HCT116 (cell line): ENCODE data around the gene CHL1. TPM values are rescaled to one million over a fixed set of nuclear protein-coding genes. Genes with fewer than 3 reads are reported as not detected.

Source experiments
- ATAC-seq: fragments of 200-7000 bp; cut with Tn5 transposase; 2 replicates; pipeline ENCODE4 v1.9.1; 2020; ENCODE audit warnings: mild to moderate bottlenecking, moderate library complexity
- BruUV-seq: library from RNA; stranded (reverse); fragments of 400-500 nt; replicated peaks from 2 replicates; lab custom pipeline; 2021; lab: Mats Ljungman, UMichigan
- CTCF ChIA-PET: fragments of 300-600 bp; sonication (Branson Sonifier 250); formaldehyde crosslinking; loops from one replicate; lab custom pipeline; 2021; ENCODE audit warnings: antibody characterized with exemption; lab: Charles Lee
- POLR2A ChIA-PET: fragments of 300-600, 350-600 bp; sonication (Branson Sonifier 250); formaldehyde crosslinking; loops from one replicate; lab custom pipeline; 2021; ENCODE audit warnings: antibody characterized with exemption; lab: Charles Lee
- RAD21 ChIA-PET, 2 experiments: fragments of 300-600 bp; sonication (Branson Sonifier 250); formaldehyde crosslinking; loops; one replicate each; lab custom pipeline; 2023; ENCODE audit warnings: low total read pairs in 2 of 2; ENCODE audit not compliant: uncharacterized antibody in 2 of 2, unreplicated experiment in 2 of 2, low non-redundant PET in 1 of 2; lab: Charles Lee
- DNase-seq: peaks from one replicate; pipeline ENCODE4 v3.0.0-alpha.2; 2010; ENCODE audit warnings: low read depth, low spot score
- H2AFZ ChIP-seq: fragments of 200-600 bp; shearing (Covaris generic), sonication (generic); 2 replicates; pipeline ENCODE4 v1.6.1; 2017; ENCODE audit warnings: low read depth, mixed run types, mixed read lengths, antibody characterized with exemption, low read length; ENCODE audit not compliant: poor library complexity, severe bottlenecking
- H3K27ac ChIP-seq: 2 replicates; pipeline ENCODE4 v1.5.1; 2012; ENCODE audit warnings: low read depth, low read length
- H3K27me3 ChIP-seq: fragments of 200-600 bp; sonication (generic); 2 replicates; pipeline ENCODE4 v1.6.1; 2016; ENCODE audit warnings: mixed run types, low read length, mixed read lengths; ENCODE audit not compliant: insufficient read depth
- H3K36me3 ChIP-seq, 2 experiments: fragments of 200-500 bp in 1 of 2; fragments of 200-600 bp in 1 of 2; sonication (Bioruptor generic) in 1 of 2; sonication (generic) in 1 of 2; 2 replicates each; pipeline versions ENCODE4 v1.5.1 to v1.6.1; 2014 to 2016; ENCODE audit warnings: low read length in 2 of 2, inconsistent platforms in 1 of 2, mixed read lengths in 1 of 2, mixed run types in 1 of 2; ENCODE audit not compliant: insufficient read depth in 2 of 2, control insufficient read depth in 1 of 2
- H3K4me1 ChIP-seq, 2 experiments: fragments of 200-600 bp in 1 of 2; sonication (generic) in 1 of 2; 2 replicates each; pipeline versions ENCODE4 v1.5.1 to v1.6.1; 2012 to 2017; ENCODE audit warnings: low read length in 2 of 2, inconsistent platforms in 1 of 2, mild to moderate bottlenecking in 1 of 2, mixed read lengths in 1 of 2, mixed run types in 1 of 2, moderate library complexity in 1 of 2; ENCODE audit not compliant: insufficient read depth in 2 of 2, control insufficient read depth in 1 of 2
- H3K4me2 ChIP-seq: fragments of 200-600 bp; sonication (generic); 2 replicates; pipeline ENCODE4 v1.6.1; 2017; ENCODE audit warnings: mixed run types, low read length, mixed read lengths
- H3K4me3 ChIP-seq, 2 experiments: fragments of 200-600 bp in 1 of 2; sonication (generic) in 1 of 2; replicated peaks in 1 of 2; 2 replicates each; pipeline ENCODE4 v1.5.1; 2011 to 2016; ENCODE audit warnings: low read length in 2 of 2, control low read depth in 1 of 2, low read depth in 1 of 2, mild to moderate bottlenecking in 1 of 2, mixed read lengths in 1 of 2, mixed run types in 1 of 2
- H3K79me2 ChIP-seq: fragments of 200-600 bp; sonication (generic); 2 replicates; pipeline ENCODE4 v1.6.1; 2017; ENCODE audit warnings: mild to moderate bottlenecking, mixed run types, low read length, moderate library complexity, mixed read lengths; ENCODE audit not compliant: insufficient read depth
- H3K9ac ChIP-seq: fragments of 200-600 bp; sonication (generic); 2 replicates; pipeline ENCODE4 v1.6.1; 2016; ENCODE audit warnings: low read length, mixed read lengths
- H3K9me2 ChIP-seq: fragments of 200-600 bp; sonication (generic), shearing (Covaris generic); 2 replicates; pipeline ENCODE4 v1.6.1; 2017; ENCODE audit warnings: mixed run types, mild to moderate bottlenecking, moderate library complexity; ENCODE audit not compliant: insufficient read depth
- H3K9me3 ChIP-seq, 2 experiments: fragments of 200-500 bp in 1 of 2; fragments of 200-600 bp in 1 of 2; sonication (Bioruptor generic) in 1 of 2; sonication (generic) in 1 of 2; 2 replicates each; pipeline ENCODE4 v1.6.1; 2014 to 2017; ENCODE audit warnings: low read length in 2 of 2, mixed read lengths in 2 of 2, inconsistent platforms in 1 of 2, low read depth in 1 of 2, mild to moderate bottlenecking in 1 of 2, mixed run types in 1 of 2, moderate library complexity in 1 of 2; ENCODE audit not compliant: control insufficient read depth in 1 of 2, insufficient read depth in 1 of 2
- H4K20me1 ChIP-seq: fragments of 200-600 bp; sonication (generic), shearing (Covaris generic); 2 replicates; pipeline ENCODE4 v1.6.1; 2017; ENCODE audit warnings: mixed run types, mild to moderate bottlenecking, moderate library complexity; ENCODE audit not compliant: insufficient read depth
- CEBPB ChIP-seq: IDR thresholded peaks from 2 replicates; pipeline ENCODE4 v1.6.1; 2012; ENCODE audit warnings: low read depth
- EGR1 ChIP-seq: IDR thresholded peaks from 2 replicates; pipeline ENCODE4 v1.6.1; 2012; ENCODE audit warnings: low read depth
- EZH2 ChIP-seq: fragments of 200-600 bp; sonication (generic); IDR thresholded peaks from 2 replicates; pipeline ENCODE4 v1.6.1; 2017; ENCODE audit warnings: antibody characterized with exemption, mixed run types
- EZH2phosphoT487 ChIP-seq: fragments of 200-600 bp; IDR thresholded peaks from 2 replicates; pipeline ENCODE4 v1.6.1; 2018; ENCODE audit warnings: antibody characterized with exemption, borderline replicate concordance
- MAX ChIP-seq: IDR thresholded peaks from 2 replicates; pipeline ENCODE4 v1.6.1; 2012
- POLR2A ChIP-seq: IDR thresholded peaks from 2 replicates; pipeline ENCODE4 v1.7.0; 2011; ENCODE audit warnings: borderline replicate concordance; ENCODE audit not compliant: insufficient read depth, insufficient read length; ENCODE audit errors: extremely low read depth
- SIN3A ChIP-seq: IDR thresholded peaks from 2 replicates; pipeline ENCODE4 v1.6.1; 2012; ENCODE audit warnings: low read depth
- SP1 ChIP-seq: IDR thresholded peaks from 2 replicates; pipeline ENCODE4 v1.6.1; 2012; ENCODE audit warnings: low read depth
- SRF ChIP-seq: IDR thresholded peaks from 2 replicates; pipeline ENCODE4 v1.6.1; 2012; ENCODE audit warnings: low read depth
- TCF7L2 ChIP-seq: IDR thresholded peaks from 2 replicates; pipeline ENCODE4 v1.7.0; 2011; ENCODE audit warnings: borderline replicate concordance, inconsistent platforms; ENCODE audit not compliant: insufficient read depth, insufficient read length; ENCODE audit errors: extremely low read depth
- YY1 ChIP-seq: IDR thresholded peaks from 2 replicates; pipeline ENCODE4 v1.6.1; 2011; ENCODE audit warnings: low read length, low read depth, moderate library complexity, mild to moderate bottlenecking; ENCODE audit not compliant: insufficient replicate concordance; ENCODE audit errors: extremely low read depth
- ZFX ChIP-seq: fragments of 450-650 bp; IDR thresholded peaks from 2 replicates; pipeline ENCODE4 v1.6.1; 2017
- ZNF274 ChIP-seq: fragments of 200-500 bp; sonication (Bioruptor generic); IDR thresholded peaks from 2 replicates; pipeline ENCODE4 v1.6.1; 2014; ENCODE audit warnings: mild to moderate bottlenecking, low read depth, low read length, inconsistent platforms
- intact Hi-C: fragments of 100-400 bp; cut with micrococcal nuclease; formaldehyde crosslinking; loops from 2 replicates; pipeline ENCODE4 v1.10.0; 2022
- total RNA-seq: library from RNA; stranded (reverse); gene quantifications from one replicate; pipeline ENCODE4 v1.2.1, GENCODE V29; 2021; ENCODE audit not compliant: unreplicated experiment
- TF ChIP-seq, protein P1 (sequence below), 3 experiments: fragments of 200-600 bp in 1 of 3; sonication (generic) in 1 of 3; IDR thresholded peaks in 2 of 3; conservative IDR thresholded peaks in 1 of 3; 2 replicates each; pipeline ENCODE4 v1.5.1; 2012 to 2017; ENCODE audit warnings: low read depth in 2 of 3, low read length in 2 of 3, antibody characterized with exemption in 1 of 3, borderline replicate concordance in 1 of 3, control low read depth in 1 of 3, mild to moderate bottlenecking in 1 of 3, mixed read lengths in 1 of 3, mixed run types in 1 of 3, moderate library complexity in 1 of 3; ENCODE audit not compliant: insufficient read depth in 1 of 3
- TF ChIP-seq, protein P2 (sequence below): IDR thresholded peaks from 2 replicates; pipeline ENCODE4 v1.6.1; 2012
- TF ChIP-seq, protein P3 (sequence below): IDR thresholded peaks from 2 replicates; pipeline ENCODE4 v1.6.1; 2011; ENCODE audit warnings: mild to moderate bottlenecking, low read length, moderate library complexity; ENCODE audit not compliant: insufficient replicate concordance; ENCODE audit errors: extremely low read depth

Gene CHL1
- total RNA-seq, 1 experiment from 2014 or later: not detected

GRCh38 chr3:260898-261297, 64.3 kb downstream of the CHL1 start:
- Histone ChIP-seq H3K27me3 (no peaks in the 10 kb centered on the region), H3K9me2 (no peaks in the 10 kb centered on the region), H3K9ac (no peak overlapping the region), H3K4me3 (no peak overlapping the region), H4K20me1 (no peaks in the 10 kb centered on the region), H3K4me2 (no peak overlapping the region), H3K9me3 (peaks cover 7 to 8% of the 10 kb centered on the region in 2 experiments; a peak in 2 of 4 replicates), H2AFZ (no peak overlapping the region), H3K36me3 (no peaks in the 10 kb centered on the region), H3K79me2 (no peaks in the 10 kb centered on the region), H3K27ac (no peak overlapping the region), H3K4me1 (no peaks in the 10 kb centered on the region)
- no TSS peak for BruUV-seq
- intact Hi-C loops: no loop called here
- POLR2A ChIA-PET: no interaction called here
- CTCF ChIA-PET: no interaction called here
- DNase-seq (no peak), ATAC-seq (no peak)
- RAD21 ChIA-PET: no interaction called here
- TF ChIP-seq, protein P1, sequence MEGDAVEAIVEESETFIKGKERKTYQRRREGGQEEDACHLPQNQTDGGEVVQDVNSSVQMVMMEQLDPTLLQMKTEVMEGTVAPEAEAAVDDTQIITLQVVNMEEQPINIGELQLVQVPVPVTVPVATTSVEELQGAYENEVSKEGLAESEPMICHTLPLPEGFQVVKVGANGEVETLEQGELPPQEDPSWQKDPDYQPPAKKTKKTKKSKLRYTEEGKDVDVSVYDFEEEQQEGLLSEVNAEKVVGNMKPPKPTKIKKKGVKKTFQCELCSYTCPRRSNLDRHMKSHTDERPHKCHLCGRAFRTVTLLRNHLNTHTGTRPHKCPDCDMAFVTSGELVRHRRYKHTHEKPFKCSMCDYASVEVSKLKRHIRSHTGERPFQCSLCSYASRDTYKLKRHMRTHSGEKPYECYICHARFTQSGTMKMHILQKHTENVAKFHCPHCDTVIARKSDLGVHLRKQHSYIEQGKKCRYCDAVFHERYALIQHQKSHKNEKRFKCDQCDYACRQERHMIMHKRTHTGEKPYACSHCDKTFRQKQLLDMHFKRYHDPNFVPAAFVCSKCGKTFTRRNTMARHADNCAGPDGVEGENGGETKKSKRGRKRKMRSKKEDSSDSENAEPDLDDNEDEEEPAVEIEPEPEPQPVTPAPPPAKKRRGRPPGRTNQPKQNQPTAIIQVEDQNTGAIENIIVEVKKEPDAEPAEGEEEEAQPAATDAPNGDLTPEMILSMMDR (IDR thresholded peaks at IDR 0.05 in 2 of 3, conservative IDR thresholded peaks at IDR 0.05 in 1 of 3; ENCODE audit: borderline replicate concordance in 1 of 3, insufficient read depth in 1 of 3, low read depth in 2 of 3, low read length in 2 of 3): no peak
- TF ChIP-seq SRF: no peak
- no peak for TF ChIP-seq TCF7L2
- TF ChIP-seq EZH2phosphoT487: no peak
- TF ChIP-seq EZH2: no peak
- no peak for TF ChIP-seq SP1
- TF ChIP-seq EGR1: no peak
- TF ChIP-seq, protein P2, sequence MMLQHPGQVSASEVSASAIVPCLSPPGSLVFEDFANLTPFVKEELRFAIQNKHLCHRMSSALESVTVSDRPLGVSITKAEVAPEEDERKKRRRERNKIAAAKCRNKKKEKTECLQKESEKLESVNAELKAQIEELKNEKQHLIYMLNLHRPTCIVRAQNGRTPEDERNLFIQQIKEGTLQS: no peak
- TF ChIP-seq MAX: no peak
- no peak for TF ChIP-seq ZNF274
- no peak for TF ChIP-seq SIN3A
- TF ChIP-seq, protein P3, sequence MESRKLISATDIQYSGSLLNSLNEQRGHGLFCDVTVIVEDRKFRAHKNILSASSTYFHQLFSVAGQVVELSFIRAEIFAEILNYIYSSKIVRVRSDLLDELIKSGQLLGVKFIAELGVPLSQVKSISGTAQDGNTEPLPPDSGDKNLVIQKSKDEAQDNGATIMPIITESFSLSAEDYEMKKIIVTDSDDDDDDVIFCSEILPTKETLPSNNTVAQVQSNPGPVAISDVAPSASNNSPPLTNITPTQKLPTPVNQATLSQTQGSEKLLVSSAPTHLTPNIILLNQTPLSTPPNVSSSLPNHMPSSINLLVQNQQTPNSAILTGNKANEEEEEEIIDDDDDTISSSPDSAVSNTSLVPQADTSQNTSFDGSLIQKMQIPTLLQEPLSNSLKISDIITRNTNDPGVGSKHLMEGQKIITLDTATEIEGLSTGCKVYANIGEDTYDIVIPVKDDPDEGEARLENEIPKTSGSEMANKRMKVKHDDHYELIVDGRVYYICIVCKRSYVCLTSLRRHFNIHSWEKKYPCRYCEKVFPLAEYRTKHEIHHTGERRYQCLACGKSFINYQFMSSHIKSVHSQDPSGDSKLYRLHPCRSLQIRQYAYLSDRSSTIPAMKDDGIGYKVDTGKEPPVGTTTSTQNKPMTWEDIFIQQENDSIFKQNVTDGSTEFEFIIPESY: no peak
- TF ChIP-seq ZFX: no peak
- no peak for TF ChIP-seq YY1
- TF ChIP-seq CEBPB: no peak
- TF ChIP-seq POLR2A: no peak
- TF ChIP-seq, all 23 proteins: peak for 0
